HG03354 (cell line): ENCODE data around the gene ERICH4.
"Not testable (repeated sequence)": the region's sequence is repeated elsewhere in the genome, so short reads cannot be mapped to it uniquely, and the experiment has no call there.

ENCODE experiments used
- ATAC-seq: cut with Tn5 transposase; IDR thresholded peaks from one replicate; pipeline ENCODE4 v1.9.1; 2021; ENCODE audit warnings: mild to moderate bottlenecking; ENCODE audit not compliant: unreplicated experiment, poor library complexity, severe bottlenecking

The ERICH4 gene, protein sequence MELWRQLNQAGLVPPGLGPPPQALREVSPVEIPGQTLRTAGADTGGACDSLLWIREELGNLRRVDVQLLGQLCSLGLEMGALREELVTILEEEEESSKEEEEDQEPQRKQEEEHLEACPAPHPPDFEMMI

GRCh38 chr19:41442473-41443355, at the start of gene ERICH4:
Gene ERICH4 (plus strand): TSS chr19:41443156. CDS start chr19:41443170, 14 bp downstream.
- ATAC-seq, result no peak

DNA sequence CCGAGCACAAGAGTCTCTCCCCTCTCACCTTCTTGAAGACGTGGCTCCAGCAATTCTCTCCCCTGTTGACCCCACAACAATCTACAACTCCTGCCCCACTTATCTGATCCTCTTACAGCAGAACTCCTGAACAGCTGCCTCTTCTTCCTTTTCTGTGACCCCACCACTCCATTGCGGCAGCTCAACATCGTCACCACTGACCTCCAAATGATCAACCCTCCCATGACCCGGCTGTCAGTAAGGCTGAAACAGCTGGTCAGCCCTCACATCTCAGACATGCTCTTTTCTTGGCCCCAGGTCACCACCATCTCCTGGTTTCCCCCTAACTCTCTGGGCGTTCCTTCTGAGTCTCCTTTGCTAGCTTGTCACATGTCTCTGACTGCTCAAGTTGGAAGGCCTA, 47.6 kb upstream of the ERICH4 start:
- no peak for ATAC-seq

GRCh38 chr19:41397086-41398049, 45.6 kb upstream of the ERICH4 start, which contains the start of the genes BCKDHA and EXOSC5:
Gene BCKDHA (plus strand): TSS chr19:41397818. CDS start chr19:41397828, 10 bp downstream.
Gene EXOSC5 (minus strand): TSS chr19:41397359. CDS start chr19:41397328, 31 bp downstream.
- ATAC-seq, result peak; percentile 89

- no peak for ATAC-seq
These were observed 44.9 kb upstream of the ERICH4 start for GRCh38 chr19:41398050-41398418.

DNA sequence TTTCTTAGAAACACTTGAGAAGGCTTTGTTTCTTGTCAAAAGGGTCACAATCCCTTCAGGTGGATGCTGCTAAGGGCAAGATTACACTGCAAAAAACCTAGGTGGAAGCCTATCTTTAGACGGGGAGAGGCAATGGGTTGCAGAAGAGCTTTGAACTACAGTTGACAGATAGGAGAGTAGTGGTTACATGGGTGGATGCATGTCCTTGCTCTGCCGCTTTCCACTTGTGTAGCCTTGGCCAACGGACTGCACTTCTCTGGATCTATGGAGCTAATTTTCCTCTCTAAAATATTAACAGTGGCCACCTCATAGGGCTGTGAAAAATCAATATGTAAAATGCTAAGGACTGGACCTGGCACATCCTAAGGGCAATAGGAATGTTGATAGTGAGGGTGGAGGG, 44.4 kb upstream of the ERICH4 start:
- no peak for ATAC-seq

GRCh38 chr19:41399091-41399490, 43.9 kb upstream of the ERICH4 start:
- no peak for ATAC-seq

- ATAC-seq, result no peak
These were observed 43.4 kb upstream of the ERICH4 start for GRCh38 chr19:41399525-41399924.

GRCh38 chr19:41401483-41401882, 41.5 kb upstream of the ERICH4 start:
- ATAC-seq, result no peak

GRCh38 chr19:41402010-41402409, 40.9 kb upstream of the ERICH4 start:
- no peak for ATAC-seq

DNA sequence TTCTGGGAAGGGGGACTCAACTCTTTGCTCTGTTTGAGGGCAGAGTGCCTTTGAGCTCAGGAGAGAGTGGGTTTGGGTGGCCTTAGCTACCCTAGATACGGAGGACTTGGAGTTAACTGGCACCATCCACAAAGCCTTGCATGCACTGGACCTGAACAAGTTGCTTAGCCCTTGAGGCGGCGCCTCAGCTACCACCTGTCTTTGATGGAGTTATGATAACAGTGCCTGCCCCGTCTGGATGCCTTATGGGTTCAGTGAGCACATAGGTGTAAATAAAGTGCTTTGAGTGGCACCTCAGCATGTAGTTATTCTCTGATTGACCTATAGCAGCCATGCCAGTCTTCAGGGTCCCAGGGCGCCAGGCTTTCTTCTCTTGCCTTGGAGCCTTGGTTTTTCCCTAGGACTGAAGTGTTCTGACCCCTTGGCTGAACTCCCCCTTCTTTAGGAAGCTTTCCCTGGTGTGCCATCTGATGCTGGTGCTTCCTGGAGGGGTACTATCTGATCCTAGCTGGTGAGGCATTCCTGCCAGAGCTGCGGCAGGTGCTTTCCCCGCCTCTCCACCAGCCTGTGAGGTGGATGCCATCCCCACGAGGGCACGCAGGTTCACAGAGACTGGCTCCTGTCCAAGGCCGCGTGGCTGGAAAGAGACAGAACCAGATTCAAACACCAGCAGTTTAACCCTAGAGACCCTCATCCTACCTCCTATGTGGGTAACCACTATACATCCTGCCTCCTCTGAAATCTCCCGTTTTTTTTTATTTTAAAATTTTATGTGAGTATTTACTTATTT, 39.6 kb upstream of the ERICH4 start:
- ATAC-seq, result no peak

GRCh38 chr19:41405776-41406175, 37.2 kb upstream of the ERICH4 start:
- ATAC-seq, result no peak

DNA sequence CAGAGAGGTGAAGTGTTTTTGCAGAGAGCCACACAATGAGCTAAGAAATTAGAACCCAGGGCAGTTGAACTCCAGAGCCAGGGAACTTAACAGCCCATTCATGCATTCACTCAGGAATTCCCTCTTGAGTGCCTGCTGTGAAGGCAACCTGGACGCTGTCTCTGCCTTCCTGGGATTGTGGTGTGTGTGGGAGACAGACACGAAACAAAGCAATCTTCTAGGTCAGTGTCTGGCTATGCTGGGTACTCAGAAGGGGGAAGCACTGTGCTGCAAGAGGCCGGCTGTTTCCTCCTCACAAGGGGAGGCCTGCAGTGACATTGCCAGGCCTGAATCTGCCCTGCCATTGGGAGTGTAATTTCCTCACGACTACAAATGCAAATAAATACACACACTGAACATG, 35.7 kb upstream of the ERICH4 start:
- no peak for ATAC-seq

DNA sequence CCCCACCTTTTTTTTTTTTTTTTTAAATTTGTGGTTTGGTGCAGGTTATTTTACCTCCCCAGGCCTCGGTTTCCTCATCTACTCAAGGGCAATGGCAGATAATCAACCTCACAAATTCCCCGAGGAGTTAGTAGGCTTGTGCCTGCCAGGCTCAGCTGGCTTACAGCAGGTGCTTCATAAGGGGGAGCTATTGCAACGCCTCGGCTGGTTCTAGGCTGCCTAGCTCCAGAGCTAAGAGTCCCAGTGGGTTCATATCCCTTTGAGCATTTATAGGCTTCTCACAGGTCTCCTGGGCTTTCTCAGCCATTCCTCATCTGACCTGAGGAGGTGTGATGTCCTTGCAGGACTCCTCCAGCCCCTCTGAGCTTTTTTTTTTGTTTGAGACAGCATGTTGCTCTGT, 34.7 kb upstream of the ERICH4 start:
- no peak for ATAC-seq

GRCh38 chr19:41408846-41409245, 34.1 kb upstream of the ERICH4 start:
- ATAC-seq, result not testable (repeated sequence)

DNA sequence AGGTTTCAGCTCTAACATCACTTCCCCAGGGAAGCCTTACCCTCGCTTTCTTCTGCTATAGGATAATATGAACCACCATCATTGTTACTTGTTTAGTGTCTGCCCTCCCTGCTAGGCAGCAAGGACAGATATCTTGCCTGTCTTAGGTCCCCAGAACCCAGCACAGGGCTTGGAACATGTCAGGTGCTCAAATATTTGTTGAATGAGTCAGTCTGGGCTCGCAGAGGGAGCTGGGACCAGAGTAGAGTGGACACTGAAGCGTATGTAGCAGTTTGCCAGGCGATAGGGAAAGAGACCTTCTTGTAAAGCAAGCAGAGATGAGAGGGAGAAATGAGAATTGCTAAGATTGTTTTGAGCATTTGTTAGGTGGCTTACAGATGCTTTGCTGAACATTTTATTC, 33.7 kb upstream of the ERICH4 start:
- ATAC-seq, result no peak

GRCh38 chr19:41410336-41411054, 32.5 kb upstream of the ERICH4 start:
- ATAC-seq, result no peak

DNA sequence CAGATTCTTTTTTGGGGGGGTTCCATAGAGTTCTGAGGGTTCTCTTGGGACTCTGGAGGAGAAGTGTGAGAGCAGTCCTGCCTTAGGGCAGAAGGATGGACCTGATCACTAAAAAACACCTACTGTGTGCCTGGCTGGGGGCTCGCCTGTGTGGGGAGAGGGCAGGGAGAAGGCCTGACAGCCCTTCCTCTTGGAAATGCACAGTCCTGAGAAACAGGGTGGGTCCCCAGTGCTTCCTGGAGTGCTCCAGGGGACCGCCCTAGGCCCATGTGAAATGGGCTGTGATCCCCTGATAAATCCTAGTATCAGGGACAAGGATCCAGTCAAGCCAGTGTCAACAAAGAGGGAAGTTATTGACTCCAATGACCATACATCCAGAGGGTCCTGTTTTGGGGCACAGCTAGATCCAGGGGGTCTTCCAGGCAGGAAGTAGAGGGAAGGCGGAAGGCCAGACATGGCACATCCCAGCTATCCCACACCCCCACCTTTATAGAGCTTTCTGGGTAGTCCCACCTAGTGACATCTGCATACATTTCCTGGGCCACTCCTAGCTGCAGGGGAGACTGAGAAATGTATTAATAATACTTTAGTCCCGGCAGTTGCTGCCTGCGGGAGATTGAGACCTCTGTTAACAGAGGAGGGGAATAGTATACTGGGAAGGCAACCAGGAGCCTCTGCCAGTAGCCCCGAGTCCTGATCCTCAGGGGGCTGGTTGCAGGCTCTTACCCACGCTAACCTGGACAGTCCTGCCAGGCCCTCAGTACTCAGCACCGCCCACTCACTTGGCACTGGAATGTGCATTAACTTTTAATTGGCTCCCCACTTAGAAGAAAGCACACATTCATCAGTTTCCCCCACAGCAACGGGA, 31.6 kb upstream of the ERICH4 start:
- ATAC-seq, result no peak

DNA sequence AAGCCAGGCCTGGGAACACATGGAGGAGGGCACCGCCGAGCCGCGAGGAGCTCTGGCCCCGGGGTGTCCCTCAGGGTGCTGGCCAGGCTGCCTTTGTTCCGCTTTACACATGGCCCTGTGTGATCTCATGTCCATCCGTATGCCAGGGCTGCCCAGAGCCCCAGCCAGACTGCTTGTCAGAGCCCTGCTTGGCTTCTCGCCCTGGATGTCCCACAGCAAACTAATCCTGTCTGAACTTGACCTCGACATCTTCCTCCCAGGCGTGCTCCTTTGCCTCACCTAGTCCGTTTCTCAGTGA, 31.0 kb upstream of the ERICH4 start:
- ATAC-seq, result no peak
